ACC112 (cell line): ENCODE data around the gene NSUN2.

Experiments used
- H2AFZ ChIP-seq: fragments of 200-600 bp; sonication (generic); one replicate; pipeline ENCODE4 v1.6.0; 2017; ENCODE audit warnings: antibody characterized with exemption, low read length; ENCODE audit not compliant: unreplicated experiment
- H3K27ac ChIP-seq: fragments of 200-600 bp; sonication (generic); 2 replicates; pipeline ENCODE4 v1.5.1; 2014; ENCODE audit warnings: low read depth, mild to moderate bottlenecking, antibody characterized with exemption, low read length, moderate library complexity
- H3K27me3 ChIP-seq: fragments of 200-600 bp; sonication (generic); 2 replicates; pipeline ENCODE4 v1.6.1; 2014; ENCODE audit warnings: mild to moderate bottlenecking, antibody characterized with exemption, low read length, moderate library complexity, mixed read lengths; ENCODE audit not compliant: insufficient read depth
- H3K36me3 ChIP-seq: fragments of 200-600 bp; sonication (generic); 2 replicates; pipeline ENCODE4 v1.6.1; 2016; ENCODE audit warnings: mild to moderate bottlenecking, antibody characterized with exemption, low read length, moderate library complexity, mixed read lengths; ENCODE audit not compliant: insufficient read depth
- H3K4me1 ChIP-seq: fragments of 200-600 bp; sonication (generic); one replicate; pipeline ENCODE4 v1.6.1; 2016; ENCODE audit warnings: low read length, mixed read lengths; ENCODE audit not compliant: insufficient read depth, unreplicated experiment, control insufficient read depth
- H3K4me3 ChIP-seq: fragments of 200-600 bp; sonication (generic); 2 replicates; pipeline ENCODE4 v1.5.1; 2014; ENCODE audit warnings: mild to moderate bottlenecking, low read depth, low read length
- H3K79me2 ChIP-seq: fragments of 200-600 bp; sonication (generic); one replicate; pipeline ENCODE4 v1.6.0; 2016; ENCODE audit warnings: low read length; ENCODE audit not compliant: control insufficient read depth, unreplicated experiment, insufficient read depth

NSUN2 gene

DNA sequence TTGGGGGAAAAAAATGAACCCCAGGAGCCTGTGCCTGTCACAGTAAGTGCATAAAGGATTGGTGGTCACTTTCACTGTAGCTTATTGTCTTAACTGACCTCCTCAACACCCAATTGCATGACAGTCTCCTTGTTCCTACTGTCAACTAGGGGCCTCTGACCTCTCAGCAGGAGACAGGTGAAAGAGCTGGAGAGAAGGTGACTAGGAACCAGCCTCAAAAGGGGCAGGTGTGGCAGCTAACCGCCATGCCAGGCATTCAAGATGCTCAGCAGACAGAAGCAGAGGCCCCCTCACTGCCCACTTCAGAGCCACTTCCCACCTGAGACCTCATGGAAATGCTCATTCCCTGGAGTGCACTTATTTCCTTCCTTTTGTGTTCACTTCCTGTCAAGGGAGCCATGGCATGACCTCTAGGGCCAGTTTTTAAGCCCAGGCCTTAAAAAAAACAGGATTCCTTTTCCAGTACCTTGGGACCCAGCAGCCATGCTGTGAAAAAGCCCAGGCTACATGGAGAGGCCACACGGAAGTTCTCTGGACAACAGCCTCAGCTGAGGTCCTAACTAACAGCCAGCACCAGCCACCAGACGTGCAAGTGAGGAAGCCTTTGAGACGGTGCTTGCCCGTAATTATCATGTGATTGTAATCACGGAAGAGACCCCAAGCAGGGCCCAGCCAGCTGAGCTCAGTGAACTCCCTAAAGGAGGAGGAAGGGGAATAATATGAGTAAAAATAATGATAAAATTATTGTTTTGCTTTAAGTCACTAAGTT, 74.9 kb downstream of the NSUN2 start:
- Histone ChIP-seq H2AFZ (no peak overlapping the region), H3K36me3 (no peaks in the 10 kb centered on the region), H3K4me1 (peaks cover 7% of the 10 kb centered on the region), H3K27ac (no peak overlapping the region), H3K4me3 (no peak overlapping the region), H3K79me2 (no peaks in the 10 kb centered on the region), H3K27me3 (peaks cover 30% of the 10 kb centered on the region)

DNA sequence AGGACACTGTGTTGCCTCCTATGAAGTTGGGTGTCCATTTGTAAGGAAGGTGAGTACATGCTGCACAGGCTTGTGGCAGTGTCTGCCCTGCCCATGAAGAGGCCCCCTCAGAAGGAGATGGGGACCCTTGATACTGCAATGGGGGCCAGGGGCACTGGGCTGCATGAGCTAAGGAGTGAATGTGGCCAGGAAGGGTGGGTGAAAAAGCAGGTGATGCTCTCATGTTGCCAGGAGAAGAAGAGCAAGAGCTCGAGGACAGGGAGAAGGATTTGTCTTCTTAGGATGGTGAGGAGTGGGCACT, 76.1 kb downstream of the NSUN2 start:
- Histone ChIP-seq H3K27me3 (peaks cover 20% of the 10 kb centered on the region), H3K4me3 (no peak overlapping the region), H3K27ac (no peak overlapping the region), H3K4me1 (peaks cover 7% of the 10 kb centered on the region), H3K79me2 (no peaks in the 10 kb centered on the region), H3K36me3 (no peaks in the 10 kb centered on the region), H2AFZ (no peak overlapping the region)

DNA sequence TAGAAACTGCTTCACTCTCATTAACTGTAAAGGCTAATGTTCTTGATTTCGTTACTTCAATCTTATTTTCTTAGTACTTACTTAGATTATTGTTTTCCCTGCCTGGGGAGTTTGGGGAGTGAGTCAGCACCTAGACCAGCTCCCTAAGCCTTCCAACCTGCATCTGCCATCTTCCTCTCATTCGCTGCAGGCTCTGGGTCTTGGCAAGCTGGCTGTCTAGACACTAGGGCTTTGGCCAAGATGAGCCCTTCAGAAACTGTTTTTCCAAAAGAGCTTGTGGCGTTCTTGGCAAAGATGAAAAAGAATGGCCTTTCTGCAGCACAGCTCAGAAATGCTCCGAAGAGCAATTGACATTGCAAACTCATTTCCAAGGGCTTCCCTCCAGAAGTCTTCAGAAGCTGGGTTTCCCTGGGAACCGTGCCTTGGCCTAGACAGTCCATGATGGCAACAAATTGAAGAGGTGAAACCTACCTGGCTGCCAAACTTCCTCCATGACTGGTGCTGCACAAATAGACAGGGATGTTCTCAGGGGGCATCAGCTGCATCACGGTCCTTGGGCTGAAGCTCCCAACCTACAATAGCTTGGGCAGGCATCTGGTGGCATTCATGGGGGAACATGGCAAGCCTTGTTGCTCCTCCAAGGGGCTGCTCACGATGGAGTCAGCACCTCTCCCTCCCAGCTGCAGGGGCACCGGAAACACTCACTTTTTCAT, 76.6 kb downstream of the NSUN2 start:
- peaks cover 7% of the 10 kb centered on the region for H3K4me1 ChIP-seq

DNA sequence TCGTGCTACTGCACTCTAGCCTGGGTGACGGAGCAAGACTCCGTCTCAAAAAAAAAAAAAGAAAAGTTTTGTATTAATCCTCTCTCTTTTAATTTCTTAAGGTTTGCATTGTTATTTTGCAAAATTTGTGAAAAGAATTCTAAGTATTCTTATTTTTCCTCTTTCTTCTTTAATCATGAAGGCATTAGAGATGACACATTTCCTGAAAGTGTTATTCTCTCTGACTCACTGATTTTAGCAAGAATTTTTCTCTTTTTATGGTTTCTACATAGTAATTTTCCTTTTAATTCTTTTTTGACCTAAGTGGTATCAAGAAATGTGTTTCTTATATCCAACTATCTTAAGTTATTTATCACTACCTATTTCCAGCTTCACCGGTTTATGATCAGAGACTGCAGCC, 78.0 kb downstream of the NSUN2 start:
- Histone ChIP-seq H2AFZ (no peak overlapping the region), H3K4me1 (peaks cover 7% of the 10 kb centered on the region), H3K27ac (no peak overlapping the region), H3K4me3 (no peak overlapping the region), H3K36me3 (no peaks in the 10 kb centered on the region), H3K27me3 (peaks cover 9% of the 10 kb centered on the region; the same call in 1 of the 2 replicates), H3K79me2 (no peaks in the 10 kb centered on the region)

More for the DNA sequence above, 76.6 kb downstream of the NSUN2 start:
- H2AFZ ChIP-seq = no peak overlapping the region
- no peaks in the 10 kb centered on the region for H3K79me2 ChIP-seq
- H3K27ac ChIP-seq = no peak overlapping the region
- no peaks in the 10 kb centered on the region for H3K36me3 ChIP-seq
- H3K27me3 ChIP-seq = peaks cover 15% of the 10 kb centered on the region
- H3K4me3 ChIP-seq = no peak overlapping the region

DNA sequence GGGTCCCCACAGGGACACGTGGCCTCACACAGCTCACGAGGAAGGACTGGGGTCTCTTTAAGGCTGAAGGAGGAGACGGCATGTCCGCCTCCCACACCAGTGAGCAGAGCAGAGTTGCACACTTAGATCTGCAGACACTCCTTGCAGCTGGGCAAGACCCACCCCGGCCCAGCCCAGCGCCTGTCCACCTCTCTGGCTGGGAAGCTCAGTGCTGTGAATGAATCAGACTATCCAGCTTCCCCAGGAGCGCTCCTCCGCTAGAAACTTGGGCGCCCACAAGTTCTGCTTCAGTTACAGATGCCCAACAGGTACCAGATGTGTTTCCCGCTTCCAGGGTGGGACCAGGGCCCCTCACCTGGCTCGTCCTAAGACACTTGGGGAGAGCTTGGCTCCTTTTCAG, 78.9 kb downstream of the NSUN2 start:
- peaks cover 4% of the 10 kb centered on the region; the same call in 1 of the 2 replicates for H3K27me3 ChIP-seq
- no peak overlapping the region for H3K27ac ChIP-seq
- H3K4me3 ChIP-seq = no peak overlapping the region
- H3K79me2 ChIP-seq = no peaks in the 10 kb centered on the region
- peaks cover 7% of the 10 kb centered on the region for H3K4me1 ChIP-seq
- H2AFZ ChIP-seq = no peak overlapping the region
- no peaks in the 10 kb centered on the region for H3K36me3 ChIP-seq

DNA sequence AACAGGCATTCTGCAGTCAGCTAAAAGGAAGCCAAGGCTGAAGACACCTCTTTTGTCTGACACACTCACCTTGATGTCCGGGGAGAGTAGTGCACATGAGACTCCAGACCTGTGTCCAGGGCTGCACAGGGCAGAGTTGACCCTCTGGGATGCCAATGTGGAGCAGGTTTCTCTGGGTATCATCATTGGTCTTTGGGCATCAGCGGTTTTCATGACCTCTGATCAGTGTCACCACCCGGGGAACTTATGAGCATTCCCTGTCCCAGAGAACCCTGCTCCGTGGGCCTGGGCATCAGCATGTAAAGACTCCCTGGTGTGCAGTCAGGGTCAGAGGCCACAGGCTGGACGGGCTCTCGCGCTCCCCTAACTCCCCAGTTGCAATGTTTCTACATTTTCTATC, 80.2 kb downstream of the NSUN2 start:
- Histone ChIP-seq H3K4me1 (peaks cover 7% of the 10 kb centered on the region), H3K36me3 (no peaks in the 10 kb centered on the region), H3K27ac (no peak overlapping the region), H3K4me3 (no peak overlapping the region), H2AFZ (no peak overlapping the region), H3K79me2 (no peaks in the 10 kb centered on the region), H3K27me3 (peaks cover 10% of the 10 kb centered on the region; the same call in 1 of the 2 replicates)

DNA sequence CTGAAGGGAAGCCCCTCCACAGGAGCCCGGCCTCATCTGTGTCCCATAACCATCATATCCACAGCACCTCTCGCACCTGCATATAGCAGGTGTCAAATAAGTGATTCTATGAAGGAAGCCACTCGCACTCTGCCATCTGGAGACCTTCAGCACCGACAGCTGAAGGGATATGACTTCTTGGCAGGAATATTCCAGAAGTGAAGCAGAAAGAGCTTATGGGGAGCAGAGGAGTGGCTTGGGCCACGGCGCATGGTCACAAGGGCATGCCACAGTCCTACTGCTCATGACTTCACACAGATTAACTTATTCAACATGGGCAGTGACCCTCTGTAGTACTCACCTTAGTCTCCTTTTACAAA, 80.9 kb downstream of the NSUN2 start:
- Histone ChIP-seq H3K27me3 (peaks cover 15% of the 10 kb centered on the region; the same call in 1 of the 2 replicates), H3K79me2 (no peaks in the 10 kb centered on the region), H3K36me3 (no peaks in the 10 kb centered on the region), H3K4me3 (no peak overlapping the region), H3K27ac (no peak overlapping the region), H2AFZ (no peak overlapping the region), H3K4me1 (peaks cover 7% of the 10 kb centered on the region)

DNA sequence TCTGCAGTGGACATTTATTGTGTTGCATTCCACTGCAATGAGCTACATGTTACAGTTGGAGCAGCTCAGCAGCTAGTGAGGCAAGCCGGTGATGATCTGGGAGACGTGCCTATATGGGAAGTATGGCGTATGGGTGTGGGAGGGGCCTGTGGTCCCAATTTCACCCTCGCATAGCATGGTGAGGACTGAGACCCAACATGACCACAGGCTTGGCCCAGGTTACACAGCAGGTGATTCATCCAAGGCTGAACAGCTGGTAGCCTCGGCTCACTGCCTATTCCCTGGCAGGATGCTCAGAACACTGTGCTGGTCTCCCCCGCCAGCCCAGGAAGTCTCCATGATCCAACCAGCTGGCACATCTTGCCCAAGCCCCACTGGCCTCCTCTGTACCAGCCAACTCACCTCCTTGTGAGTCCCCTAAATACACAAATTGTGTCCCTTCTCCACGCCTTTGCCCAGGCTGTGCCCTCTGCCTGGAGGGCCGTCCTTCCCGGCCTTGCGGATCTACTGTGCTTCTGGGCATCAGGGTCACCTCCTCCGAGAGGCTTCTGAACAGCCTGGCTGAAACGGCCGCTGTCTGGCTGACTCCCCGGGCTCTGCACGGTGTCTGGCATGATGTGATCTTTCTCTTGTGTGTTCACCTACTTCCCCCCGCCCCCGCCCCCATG, 81.4 kb downstream of the NSUN2 start:
- Histone ChIP-seq H3K27ac (no peak overlapping the region), H3K4me1 (peaks cover 7% of the 10 kb centered on the region), H3K4me3 (no peak overlapping the region), H2AFZ (no peak overlapping the region), H3K79me2 (no peaks in the 10 kb centered on the region), H3K27me3 (peaks cover 15% of the 10 kb centered on the region; the same call in 1 of the 2 replicates), H3K36me3 (no peaks in the 10 kb centered on the region)

DNA sequence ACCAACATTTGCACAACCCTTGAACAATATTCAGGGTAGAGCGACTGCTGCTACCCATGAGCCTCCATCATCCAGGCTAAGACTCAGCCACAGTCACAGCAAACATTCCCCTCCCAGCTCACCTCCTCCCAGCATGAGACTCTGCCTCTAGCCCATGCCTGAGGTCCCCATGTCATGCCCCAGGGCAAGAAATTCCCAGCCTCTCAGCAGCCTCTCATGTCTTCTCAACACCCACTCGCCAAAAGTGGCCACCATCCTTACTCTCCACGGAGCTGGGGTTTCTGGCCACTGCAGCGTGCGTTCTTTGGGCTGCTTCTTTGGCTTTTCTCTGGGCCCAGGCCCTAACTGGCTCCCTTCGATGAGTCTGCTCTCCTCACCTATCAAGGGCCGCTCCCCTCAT, 82.2 kb downstream of the NSUN2 start:
- Histone ChIP-seq H3K4me1 (peaks cover 7% of the 10 kb centered on the region), H2AFZ (no peak overlapping the region), H3K27me3 (peaks cover 20% of the 10 kb centered on the region; the same call in 1 of the 2 replicates)

More for the DNA sequence above, 82.2 kb downstream of the NSUN2 start:
- Histone ChIP-seq H3K27ac (no peak overlapping the region), H3K4me3 (no peak overlapping the region), H3K36me3 (no peaks in the 10 kb centered on the region), H3K79me2 (no peaks in the 10 kb centered on the region)
